SHP77 treated with DMSO at 0.1 percent for 48 hours (cell line): Measurements from ENCODE around the gene VAT1.
"Not testable (repeated sequence)": the region's sequence is repeated elsewhere in the genome, so short reads cannot be mapped to it uniquely, and the experiment has no call there.

Experiments used
- DNase-seq: peaks from one replicate; lab custom pipeline; 2025; lab: John Stamatoyannopoulos, UW

Gene VAT1

DNA sequence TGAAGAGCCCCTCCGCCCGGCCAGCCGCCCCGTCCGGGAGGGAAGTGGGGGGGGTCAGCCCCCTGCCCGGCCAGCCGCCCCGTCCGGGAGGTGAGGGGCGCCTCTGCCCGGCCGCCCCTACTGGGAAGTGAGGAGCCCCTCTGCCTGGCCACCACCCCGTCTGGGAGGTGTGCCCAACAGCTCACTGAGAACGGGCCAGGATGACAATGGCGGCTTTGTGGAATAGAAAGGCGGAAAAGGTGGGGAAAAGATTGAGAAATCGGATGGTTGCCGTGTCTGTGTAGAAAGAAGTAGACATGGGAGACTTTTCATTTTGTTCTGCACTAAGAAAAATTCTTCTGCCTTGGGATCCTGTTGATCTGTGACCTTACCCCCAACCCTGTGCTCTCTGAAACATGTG is 48.9 kb downstream of the VAT1 start:
- not testable (repeated sequence) for DNase-seq

- DNase-seq: no peak
Measured at GRCh38 chr17:42971589-42971988, 50.6 kb downstream of the VAT1 start.

DNA sequence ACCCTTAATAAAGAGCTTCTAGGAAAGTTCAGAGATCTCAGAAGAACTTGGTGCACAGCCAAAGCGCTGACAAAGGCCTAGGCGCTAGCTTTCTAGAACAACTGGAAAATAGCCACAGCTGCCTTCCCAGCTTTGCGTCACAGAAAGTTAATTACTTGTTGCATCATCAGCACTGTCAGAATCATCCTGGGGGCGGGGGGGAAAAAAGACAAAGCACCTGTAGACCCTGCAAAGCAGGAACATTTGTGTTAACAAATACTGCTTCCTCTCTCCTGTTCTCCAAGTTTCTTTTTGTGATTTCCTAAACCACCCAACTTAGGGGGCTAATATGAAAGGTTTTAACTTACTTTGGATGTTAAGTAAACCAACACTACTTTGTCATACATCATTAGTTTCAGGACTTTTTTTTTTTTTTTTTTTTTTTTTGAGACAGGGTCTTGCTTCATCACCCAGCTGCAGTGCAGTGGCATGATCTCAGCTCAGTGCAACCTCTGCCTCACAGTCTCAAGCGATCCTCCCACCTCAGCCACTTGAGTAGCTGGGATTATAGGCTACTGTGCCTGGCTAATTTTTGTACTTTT is 53.1 kb downstream of the VAT1 start:
- DNase-seq: no peak

- no peak for DNase-seq
Measured at GRCh38 chr17:42967925-42968324, 54.3 kb downstream of the VAT1 start.
